Stimulated activated naive CD4-positive, alpha-beta T cell (primary cell): ENCODE measurements around the gene THRSP.
A peak's percentile ranks its signal among the peaks of the same experiment; 100 is the strongest.
"Not testable (repeated sequence)": the region's sequence is repeated elsewhere in the genome, so short reads cannot be mapped to it uniquely, and the experiment has no call there.

Source experiments
- DNase-seq, 6 experiments: peaks; one replicate each; lab custom pipeline; 2025; lab: John Stamatoyannopoulos, UW

Gene THRSP

DNA sequence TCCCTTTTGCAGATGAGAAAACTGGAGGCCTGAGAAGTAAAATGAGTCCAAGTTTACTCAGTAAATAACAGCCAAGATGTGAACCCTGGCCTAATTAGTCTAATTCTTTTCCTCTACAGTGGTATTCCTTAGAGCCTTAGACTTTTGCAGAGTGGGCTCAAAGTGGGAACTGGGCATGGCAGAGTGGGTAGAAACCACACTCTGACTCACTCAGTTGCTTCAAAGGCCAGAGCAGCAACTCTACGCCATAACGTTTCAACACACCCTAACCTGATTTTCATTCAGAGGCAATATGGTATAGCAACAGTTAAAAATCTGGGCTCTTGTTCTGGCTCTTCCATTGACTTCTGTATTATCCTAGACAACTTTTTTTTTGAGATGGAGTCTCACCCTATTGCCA is 2.8 kb downstream of the THRSP start:
- no peak for DNase-seq

DNA sequence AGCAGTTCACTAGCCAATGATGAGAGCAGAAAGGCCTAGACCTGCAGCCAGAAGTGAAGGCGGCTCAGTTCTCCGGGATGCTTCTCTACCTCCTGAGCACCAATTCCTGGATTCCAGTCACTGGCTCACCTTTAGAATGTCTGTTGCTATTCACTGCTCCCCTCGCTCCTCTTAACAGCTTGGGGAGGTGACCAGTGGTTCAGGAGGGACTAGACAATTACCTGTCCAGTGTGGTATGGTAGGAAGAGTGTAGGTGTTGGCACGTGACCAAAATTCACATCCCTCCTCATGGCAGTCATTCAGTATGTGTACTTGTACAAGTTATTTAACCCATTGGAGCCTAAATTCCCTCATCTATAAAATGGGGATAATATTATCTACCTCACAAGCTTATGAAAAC is 4.0 kb downstream of the THRSP start:
- no peak for DNase-seq

DNA sequence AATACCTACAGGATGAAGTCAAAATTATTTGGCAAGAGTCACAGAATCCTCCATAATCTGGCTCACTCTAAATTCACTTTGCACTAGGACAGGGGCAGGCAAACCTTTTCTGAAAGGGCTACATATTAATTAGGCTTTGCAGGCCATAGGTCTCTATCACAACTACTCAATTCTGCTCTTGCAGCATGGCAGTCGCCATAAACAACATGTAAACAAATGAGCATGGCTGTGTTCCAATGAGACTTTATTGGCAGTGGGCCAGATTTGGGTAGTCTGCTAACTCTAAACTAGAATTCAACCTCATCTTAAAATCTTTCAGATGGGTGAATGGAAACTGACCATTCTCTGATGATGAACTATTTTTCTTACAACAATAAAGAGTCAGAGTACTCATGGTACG is 5.8 kb downstream of the THRSP start:
- no peak for DNase-seq

DNA sequence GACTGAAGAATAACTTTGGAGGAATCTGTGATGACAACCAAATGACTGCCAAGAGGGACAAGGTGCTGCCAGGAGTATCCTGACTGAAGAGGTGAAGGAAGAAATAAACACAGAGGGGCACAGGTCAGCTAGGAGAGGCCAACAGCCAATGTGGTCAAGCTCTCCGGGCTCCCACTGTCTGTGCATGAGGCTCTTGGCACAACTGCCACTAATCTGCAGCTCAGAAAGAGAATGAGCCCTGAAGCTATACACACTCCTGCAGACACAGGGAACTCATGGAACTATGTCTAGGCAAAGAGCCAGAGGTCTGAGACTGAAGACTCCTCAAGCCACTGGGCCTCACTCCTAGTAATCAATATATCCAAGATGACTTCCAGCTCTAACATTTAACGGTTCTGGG is 7.0 kb downstream of the THRSP start:
- no peak for DNase-seq

DNA sequence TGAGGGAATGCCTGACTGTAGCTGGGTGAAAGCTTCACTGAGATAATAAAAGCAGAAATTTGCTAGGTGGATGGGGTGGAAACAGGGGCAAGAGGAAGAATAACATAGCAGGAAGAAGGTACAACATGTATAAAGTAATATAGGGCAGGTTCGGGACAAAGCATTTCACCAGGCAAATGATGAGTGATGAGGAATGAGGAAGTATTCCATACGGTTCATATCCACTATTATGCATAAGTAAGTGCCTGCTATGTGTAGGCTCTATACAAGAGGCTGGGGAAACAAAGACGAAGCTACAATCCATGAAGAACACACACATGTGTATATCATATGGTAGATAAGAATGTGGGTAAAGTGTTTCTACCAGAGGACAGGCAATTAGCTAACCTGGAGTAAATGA is 8.1 kb downstream of the THRSP start:
- DNase-seq, result no peak

DNA sequence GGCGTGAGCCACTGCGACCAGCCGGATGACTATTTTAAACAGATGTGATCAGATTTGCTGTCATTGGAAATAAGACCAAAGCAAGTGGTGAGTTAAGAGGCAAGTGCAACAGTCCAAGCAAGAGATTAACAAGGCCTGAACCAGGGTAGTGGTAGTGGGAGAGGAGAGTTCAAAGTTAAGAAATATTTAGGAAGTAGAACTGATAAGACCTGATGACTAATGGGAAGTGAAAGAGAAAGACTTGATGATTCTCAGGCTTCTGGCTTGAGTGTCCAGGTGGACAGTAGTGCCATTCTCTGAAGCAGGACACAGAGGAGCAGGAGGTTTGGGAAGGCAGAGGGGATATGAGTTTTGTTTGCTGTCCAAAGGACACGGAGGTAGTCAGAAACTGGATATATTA is 8.8 kb downstream of the THRSP start:
- DNase-seq, result no peak

DNA sequence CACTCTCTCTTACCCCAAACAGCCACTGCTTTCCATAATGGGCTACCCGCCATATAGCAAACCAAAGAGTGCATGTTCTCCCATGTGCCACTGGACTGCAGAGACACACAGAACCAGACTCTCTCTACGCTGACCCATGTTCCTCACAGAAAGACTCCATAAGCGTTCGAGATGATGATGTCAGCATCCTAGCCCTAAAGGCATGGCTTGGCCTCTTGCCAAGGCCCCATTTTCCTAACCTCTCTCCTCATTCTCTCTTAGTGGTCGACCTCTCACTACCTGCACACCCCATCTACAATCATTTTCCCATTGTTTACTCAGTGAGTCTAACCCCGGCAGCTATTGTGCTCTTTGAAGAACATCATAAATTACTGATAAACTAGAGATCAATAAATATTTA is 11.1 kb downstream of the THRSP start:
- no peak for DNase-seq

DNA sequence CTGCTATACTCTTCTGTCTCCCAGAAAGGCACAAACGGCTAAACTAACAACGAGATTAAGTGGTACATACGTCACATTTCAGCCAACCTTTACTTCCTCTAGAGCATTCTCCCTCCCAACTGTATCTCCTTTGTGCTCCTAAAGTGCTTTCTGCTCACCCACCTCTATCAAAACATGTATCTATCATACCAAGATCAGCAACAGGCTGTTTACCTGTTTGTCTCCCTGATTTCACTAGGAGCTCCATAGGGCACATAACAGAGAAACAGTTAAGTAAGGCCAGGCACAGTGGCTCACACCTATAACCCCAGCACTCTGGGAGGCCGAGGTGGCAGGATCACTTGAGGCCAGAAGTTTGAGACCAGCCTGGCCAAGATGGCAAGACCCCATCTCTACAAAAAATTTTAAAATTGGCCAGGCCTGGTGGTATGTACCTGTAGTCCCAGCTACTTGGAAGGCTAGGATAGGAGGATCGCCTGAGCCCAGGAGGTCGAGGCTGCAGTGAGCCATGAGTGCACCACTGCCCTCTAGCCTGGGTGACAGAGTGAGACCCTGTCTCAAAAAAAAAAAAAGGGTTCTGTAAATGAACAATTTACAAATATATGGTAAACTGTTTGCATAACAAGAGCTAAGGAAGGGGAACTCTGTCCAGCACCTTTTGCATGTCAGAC is 13.2 kb downstream of the THRSP start:
- no peak for DNase-seq

DNA sequence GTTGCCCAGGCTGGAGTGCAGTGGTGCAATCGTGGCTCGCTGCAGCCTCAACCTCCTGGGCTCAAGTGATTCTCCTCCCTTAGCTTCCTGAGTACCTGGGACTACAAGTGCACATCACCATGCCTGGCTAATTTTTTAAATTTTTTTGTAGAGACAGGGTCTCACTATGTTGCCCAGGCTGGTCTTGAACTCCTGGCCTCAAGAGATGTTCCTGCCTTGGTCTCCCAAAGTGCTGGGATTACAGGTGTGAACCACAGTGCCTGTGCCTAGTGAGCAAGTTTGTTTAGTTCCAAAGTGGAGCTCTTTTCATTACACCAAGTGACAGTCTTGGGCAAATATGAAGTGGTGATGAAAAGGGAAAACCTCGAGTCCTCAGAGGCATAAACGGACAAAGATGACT is 13.9 kb downstream of the THRSP start:
- DNase-seq, result not testable (repeated sequence)

DNA sequence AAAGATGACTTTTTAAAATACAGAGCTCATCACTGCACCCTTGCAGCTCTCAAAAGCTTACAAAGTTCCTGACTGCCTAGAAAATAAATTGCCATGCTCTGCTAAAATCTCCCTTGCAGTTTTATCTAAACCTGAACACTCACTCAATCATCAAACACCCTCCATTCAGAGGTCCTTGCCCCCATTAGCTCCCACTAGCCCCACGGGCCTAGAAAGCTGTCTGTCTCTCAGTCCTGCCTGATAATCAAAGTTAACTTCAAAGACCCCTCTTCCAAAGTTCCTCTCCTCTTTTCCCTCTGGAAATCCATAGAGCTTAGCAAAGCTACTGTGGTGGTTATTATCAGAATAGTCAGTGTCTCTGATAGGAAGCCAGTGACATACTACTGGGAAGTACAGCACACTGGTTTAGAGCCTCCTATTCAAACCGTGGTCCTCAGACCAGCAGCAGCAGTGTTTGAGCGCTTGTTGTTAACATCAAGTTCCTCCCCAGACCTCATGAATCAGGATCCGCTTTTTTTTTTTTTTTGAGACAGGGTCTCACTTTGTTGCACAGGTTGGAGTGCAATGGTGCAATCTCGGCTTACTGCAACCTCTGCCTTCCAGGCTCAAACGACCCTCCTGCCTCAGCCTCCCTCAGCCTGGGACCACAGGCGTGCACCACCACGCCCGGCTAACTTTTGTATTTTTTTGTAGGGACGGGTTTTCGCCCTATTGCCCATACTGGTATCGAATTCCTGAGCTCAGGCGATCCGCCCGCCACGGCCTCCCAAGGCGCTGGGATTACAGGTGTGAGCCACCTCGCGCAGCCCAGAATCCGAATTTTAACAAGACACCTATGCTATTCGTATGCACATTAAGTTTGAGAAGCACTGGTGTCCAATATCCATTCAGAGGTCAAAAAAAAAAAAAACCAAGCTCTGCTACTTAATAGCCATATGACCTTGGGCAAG is 14.8 kb downstream of the THRSP start:
- no peak for DNase-seq

DNA sequence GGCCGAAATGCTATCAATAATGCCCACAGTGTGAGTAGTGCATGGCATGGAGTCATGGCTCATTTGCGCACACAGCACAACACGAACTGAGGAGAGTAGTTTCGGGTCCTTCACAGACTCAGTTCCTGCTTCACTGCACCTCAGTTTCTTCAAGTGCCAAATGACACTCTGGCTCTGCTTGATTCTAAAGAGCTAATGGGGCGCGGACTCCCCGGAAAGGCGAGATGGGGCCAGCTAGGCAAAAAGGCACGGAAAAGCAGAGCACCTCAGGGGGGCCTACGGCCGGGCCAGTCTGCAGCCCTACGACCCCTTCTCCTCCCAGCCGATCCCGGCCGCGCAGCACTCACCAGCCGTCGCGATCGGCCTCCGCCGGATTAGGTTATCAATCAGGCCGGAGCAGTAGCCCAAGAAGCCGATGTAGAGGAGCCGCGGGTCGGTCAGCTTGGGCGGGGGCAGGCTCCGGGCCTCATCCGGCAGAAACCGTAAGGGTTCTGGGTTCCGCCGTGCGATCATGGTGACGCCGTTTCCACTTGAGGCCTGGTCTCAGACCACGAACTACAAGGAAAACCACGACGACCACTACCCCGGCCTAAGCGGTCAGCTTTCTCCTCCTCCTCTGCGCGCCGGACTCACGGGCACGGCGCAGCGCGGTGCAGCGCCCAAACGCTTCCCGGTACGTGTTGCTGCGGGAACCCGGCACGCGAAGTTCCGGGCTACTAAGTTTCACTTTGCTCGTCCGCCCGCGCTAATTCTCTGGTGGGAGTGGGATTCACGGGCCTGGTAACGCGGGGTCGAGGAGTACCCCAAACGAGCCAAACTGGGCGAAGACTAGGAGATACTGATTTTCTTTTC is 15.8 kb downstream of the THRSP start, which contains the start of gene NDUFC2:
NDUFC2 (minus strand) TSS at position 631 of the 852 bp plus-strand sequence; CDS start at position 513, 118 bp downstream.
- DNase-seq, result peak; percentile 19 to 73 (median 32)

DNA sequence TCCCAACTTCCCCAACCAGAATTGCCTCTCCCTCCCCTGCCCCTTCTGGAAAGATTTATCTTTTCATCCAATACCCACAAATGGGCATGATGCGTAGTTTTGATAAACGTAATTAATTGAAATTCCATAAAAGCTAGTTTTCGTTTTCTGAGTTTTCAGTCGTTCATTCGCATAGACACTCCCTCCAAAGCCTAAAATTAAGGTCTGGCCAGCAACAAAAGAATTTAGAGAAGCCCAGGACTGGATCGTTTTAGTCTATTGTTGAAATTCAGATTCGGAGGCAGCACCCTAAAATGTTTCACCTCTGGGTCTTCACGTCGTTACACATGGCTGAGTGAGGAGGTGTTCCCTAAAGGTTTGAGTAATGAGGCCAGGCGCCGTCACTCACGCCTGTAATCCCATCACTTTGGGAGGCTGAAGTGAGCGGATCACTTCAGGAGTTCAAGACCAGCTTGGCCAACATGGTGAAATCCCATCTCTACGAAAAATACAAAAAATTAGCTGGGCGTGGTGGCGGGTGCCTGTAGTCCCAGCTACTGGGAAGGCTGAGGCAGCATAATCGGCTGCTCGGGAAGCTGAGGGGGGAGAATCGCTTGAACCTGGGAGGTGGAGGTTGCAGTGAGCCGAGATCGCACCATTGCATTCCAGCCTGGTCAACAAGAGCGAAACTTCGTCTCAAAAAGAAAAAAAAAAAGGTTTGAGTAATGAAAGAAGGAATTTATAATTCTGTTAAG is 16.6 kb downstream of the THRSP start:
- no peak for DNase-seq

DNA sequence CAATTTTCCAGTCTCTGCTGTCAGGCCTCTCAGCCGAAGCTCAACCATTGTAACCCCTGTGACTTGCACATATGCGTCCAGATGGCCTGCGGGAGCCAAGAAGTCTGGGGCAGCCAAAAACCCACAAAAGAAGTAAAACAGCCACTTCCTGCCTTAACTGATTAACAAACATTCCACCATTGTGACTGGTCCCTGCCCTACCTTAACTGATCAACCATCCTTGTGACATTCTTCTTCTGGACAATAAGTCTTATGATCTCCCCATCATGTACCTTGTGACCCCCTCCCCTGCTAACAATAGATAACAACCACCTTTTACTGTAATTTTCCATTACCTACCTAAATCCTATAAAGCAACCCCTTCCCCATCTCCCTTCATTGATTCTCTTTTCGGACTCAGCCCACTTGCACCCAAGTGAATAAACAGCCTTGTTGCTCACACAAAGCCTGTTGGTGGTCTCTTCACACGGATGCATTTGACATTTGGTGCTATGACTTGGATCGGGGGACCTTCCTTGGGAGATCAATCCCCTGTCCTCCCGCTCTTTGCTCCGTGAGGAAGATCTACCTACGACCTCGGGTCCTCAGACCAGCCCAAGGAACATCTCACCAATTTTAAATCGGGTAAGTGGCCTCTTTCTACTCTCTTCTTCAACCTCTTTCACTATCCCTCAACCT is 17.3 kb downstream of the THRSP start:
- peak in 1 of 6 experiments; percentile 2 for DNase-seq

DNA sequence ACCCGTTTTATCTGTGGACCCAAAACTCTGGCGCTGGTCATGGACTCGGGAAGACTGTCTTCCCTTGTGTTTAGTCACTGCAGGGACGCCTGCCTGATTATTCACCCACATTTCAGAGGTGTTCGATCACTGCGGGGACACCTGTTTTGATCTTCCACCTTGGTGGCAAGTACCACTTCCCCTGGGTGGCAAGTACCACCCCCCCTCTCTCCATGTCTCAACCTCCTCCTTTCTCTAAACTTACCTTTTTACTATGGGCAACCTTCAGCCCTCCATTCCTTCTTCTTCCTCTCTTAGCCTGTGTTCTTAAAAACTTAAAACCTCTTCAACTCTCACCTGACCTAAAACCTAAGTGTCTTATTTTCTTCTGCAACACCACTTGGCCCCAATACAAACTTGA is 17.9 kb downstream of the THRSP start:
- no peak for DNase-seq

DNA sequence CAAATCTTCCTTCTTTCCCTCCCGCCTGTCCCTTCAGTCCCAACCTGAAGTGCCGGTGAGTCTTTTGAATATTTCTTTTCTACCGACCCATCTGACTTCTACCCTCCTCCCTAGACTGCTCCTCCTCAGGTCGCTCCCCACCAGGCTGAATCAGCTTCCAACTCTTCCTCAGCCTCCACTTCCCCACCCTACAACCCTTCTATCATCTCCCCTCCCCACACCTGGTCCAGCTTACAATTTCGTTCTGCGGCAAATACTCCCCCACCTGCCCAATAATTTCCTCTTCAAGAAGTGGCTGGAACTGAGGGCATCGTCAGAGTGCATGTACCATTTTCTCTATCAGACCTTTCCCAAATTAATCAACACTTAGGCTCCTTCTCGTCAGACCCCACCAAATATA is 18.5 kb downstream of the THRSP start:
- DNase-seq, result no peak

DNA sequence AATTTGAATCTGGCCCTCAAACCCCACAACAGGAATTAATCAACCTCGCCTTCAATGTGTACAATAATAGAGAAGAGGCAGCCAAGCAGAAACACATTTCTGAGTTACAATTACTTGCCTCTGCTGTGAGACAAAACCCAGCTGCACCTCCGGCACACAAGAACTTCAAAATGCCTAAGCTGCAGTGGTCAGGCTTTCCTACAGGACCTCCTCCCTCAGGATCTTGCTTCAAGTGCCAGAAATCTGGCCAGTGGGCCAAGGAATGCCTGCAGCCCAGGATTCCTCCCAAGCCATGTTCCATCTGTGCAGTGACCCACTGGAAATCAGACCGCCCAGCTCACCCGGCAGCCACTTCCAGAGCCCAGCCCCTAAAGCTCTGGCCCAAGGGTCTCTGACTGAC is 19.4 kb downstream of the THRSP start:
- DNase-seq, result no peak

DNA sequence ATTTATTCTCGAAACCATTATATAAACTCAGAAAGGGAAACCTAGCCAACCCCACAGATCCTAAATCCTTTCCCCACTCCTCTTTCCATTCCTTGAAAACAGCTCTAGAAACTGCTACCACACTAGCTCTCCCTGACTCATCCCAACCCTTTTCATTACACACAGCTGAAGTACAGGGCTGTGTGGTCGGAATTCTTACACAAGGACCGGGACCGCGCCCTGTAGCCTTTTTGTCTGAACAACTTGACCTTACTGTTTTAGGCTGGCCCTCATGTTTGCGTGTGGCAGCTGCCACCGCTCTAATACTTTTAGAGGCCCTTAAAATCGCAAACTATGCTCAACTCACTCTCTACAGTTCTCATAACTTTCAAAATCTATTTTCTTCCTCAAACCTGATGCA is 20.8 kb downstream of the THRSP start:
- DNase-seq, result not testable (repeated sequence)

DNA sequence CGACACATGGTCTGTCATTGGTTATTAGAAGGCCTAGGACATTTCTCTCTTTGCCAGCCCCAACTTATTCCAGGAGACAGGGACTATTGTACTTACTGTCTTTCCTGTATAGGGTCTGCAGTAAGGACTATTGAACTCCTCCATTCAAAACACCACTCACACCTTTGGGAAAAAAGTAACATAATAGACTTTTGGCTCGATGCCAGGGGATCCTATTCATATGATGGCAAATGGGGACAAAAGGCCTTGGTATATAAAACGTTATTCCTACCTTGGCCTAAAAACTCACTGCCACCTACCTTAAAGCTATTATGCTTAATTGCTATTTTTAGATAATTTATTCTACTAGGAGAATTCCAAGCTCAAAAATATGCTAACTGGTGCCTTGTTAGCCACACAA is 22.3 kb downstream of the THRSP start:
- no peak for DNase-seq

DNA sequence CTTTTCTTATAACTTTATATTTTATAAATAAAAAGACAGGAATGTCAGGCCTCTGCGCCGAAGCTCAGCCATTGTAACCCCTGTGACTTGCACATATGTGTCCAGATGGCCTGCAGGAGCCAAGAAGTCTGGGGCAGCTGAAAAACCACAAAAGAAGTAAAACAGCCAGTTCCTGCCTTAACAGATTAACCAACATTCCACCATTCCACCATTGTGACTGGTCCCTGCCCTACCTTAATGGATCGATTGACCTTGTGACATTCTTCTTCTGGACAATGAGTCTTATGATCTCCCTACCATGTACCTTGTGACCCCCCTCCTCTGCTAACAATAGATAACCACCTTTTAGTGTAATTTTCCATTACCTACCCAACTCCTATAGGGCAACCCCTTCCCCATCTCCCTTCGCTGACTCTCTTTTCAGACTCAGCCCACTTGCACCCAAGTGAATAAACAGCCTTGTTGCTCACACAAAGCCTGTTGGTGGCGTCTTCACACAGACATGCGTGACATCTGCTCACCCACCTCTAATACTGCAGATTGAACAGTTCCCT is 22.9 kb downstream of the THRSP start:
- DNase-seq, result not testable (repeated sequence)

DNA sequence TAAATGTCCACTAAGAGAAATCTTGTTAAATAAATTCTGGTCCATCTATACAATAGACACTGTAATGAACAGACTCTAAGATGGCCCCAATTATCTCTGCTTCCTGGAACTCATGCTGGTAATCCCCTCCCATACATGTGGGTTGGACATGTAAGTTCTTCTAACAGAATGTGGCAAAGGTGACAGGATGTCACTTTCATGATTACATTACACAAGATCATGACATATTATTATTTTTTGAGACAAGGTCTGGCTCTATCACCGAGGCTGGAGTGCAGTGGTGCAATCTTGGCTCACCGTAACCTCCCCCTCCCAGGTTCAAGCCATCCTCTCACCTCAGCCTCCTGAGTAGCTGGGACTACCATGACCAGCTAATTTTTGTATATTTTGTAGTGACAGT is 30.6 kb downstream of the THRSP start:
- no peak for DNase-seq
